22Rv1 (cell line): Measurements from ENCODE around the gene FRMD3.

Experiments used
- H3K27ac ChIP-seq: fragments of 450-650 bp; 2 replicates; pipeline ENCODE4 v1.5.1; 2017
- CTCF ChIP-seq: fragments of 450-650 bp; IDR thresholded peaks from 2 replicates; pipeline ENCODE4 v1.5.1; 2017; ENCODE audit warnings: mild to moderate bottlenecking
- ZFX ChIP-seq: fragments of 450-650 bp; IDR thresholded peaks from 2 replicates; pipeline ENCODE4 v1.6.1; 2017; ENCODE audit warnings: antibody characterized with exemption, borderline replicate concordance

FRMD3 gene

GRCh38 chr9:83284746-83285145, 253.5 kb downstream of the FRMD3 start:
- H3K27ac ChIP-seq = no peak overlapping the region
- TF ChIP-seq CTCF = no peak
- TF ChIP-seq ZFX = no peak

GRCh38 chr9:83283528-83283927, 254.7 kb downstream of the FRMD3 start:
- no peak for TF ChIP-seq CTCF
- no peak for TF ChIP-seq ZFX
- H3K27ac ChIP-seq = no peak overlapping the region

- TF ChIP-seq CTCF = no peak
- no peak for TF ChIP-seq ZFX
- H3K27ac ChIP-seq = no peak overlapping the region
Observed at GRCh38 chr9:83281306-83282255, 256.6 kb downstream of the FRMD3 start.

GRCh38 chr9:83280790-83281189, 257.4 kb downstream of the FRMD3 start:
- TF ChIP-seq CTCF = no peak
- TF ChIP-seq ZFX = no peak
- no peak overlapping the region for H3K27ac ChIP-seq

- no peak overlapping the region for H3K27ac ChIP-seq
- TF ChIP-seq ZFX (no peak), CTCF (no peak)
Observed at GRCh38 chr9:83280268-83280667, 257.9 kb downstream of the FRMD3 start.

- TF ChIP-seq CTCF = no peak
- no peak for TF ChIP-seq ZFX
- H3K27ac ChIP-seq = no peak overlapping the region
Observed at GRCh38 chr9:83274787-83275186, 263.4 kb downstream of the FRMD3 start.

GRCh38 chr9:83271665-83272071, 266.5 kb downstream of the FRMD3 start:
- TF ChIP-seq ZFX (no peak), CTCF (no peak)

More at GRCh38 chr9:83271665-83272071, 266.5 kb downstream of the FRMD3 start:
- H3K27ac ChIP-seq = no peak overlapping the region
